HEK293 (cell line): ENCODE measurements around the gene NCAN.

ENCODE experiments used
- CTCF ChIA-PET: fragments of 350-600 bp; formaldehyde crosslinking; extraction: SDS; loops from one replicate; lab custom pipeline; 2021; ENCODE audit warnings: antibody characterized with exemption; lab: Yijun Ruan, JAX
- POLR2A ChIA-PET: fragments of 300-600 bp; formaldehyde crosslinking; extraction: SDS; loops from one replicate; lab custom pipeline; 2020; ENCODE audit warnings: antibody characterized with exemption, inconsistent platforms; lab: Yijun Ruan, JAX
- H3K27ac ChIP-seq: fragments of 200-500 bp; sonication (Bioruptor generic); 2 replicates; pipeline ENCODE4 v1.5.1; 2014; ENCODE audit warnings: low read depth, low read length, control low read depth, inconsistent platforms; ENCODE audit errors: extremely low read depth
- H3K36me3 ChIP-seq, 2 experiments: fragments of 200-500 bp in 1 of 2; sonication (Bioruptor generic) in 1 of 2; 1 replicate in 1 of 2; 2 replicates in 1 of 2; pipeline ENCODE4 v1.5.1; 2014 to 2017; ENCODE audit warnings: inconsistent platforms in 2 of 2, low read length in 2 of 2; ENCODE audit not compliant: control insufficient read depth in 2 of 2, insufficient read depth in 1 of 2
- H3K4me1 ChIP-seq: fragments of 200-500 bp; sonication (Bioruptor generic); 2 replicates; pipeline ENCODE4 v1.5.1; 2014; ENCODE audit warnings: mild to moderate bottlenecking, low read length, inconsistent platforms; ENCODE audit not compliant: control insufficient read depth, insufficient read depth
- H3K4me3 ChIP-seq: 2 replicates; pipeline ENCODE4 v1.5.1; 2011; ENCODE audit warnings: low read depth, mild to moderate bottlenecking, control low read depth, low read length, moderate library complexity
- H3K9me3 ChIP-seq: fragments of 200-500 bp; sonication (Bioruptor generic); 2 replicates; pipeline ENCODE4 v1.5.1; 2014; ENCODE audit warnings: low read depth, low read length, inconsistent platforms; ENCODE audit not compliant: control insufficient read depth, insufficient read depth
- EGR2 ChIP-seq: fragments of 450-650 bp; formaldehyde crosslinking; IDR thresholded peaks from 2 replicates; pipeline ENCODE4 v1.5.1; 2016; ENCODE audit warnings: low read depth, missing biosample characterization, missing genetic modification characterization
- GFI1B ChIP-seq: fragments of 450-650 bp; formaldehyde crosslinking; IDR thresholded peaks from 2 replicates; pipeline ENCODE4 v1.5.1; 2016; ENCODE audit warnings: missing biosample characterization, missing genetic modification characterization
- KLF8 ChIP-seq: fragments of 450-650 bp; formaldehyde crosslinking; IDR thresholded peaks from 2 replicates; pipeline ENCODE4 v1.5.1; 2016; ENCODE audit warnings: missing biosample characterization, missing genetic modification characterization
- PATZ1 ChIP-seq: fragments of 450-650 bp; formaldehyde crosslinking; IDR thresholded peaks from 2 replicates; pipeline ENCODE4 v1.5.1; 2016; ENCODE audit warnings: missing biosample characterization, missing genetic modification characterization
- SCRT2 ChIP-seq: fragments of 450-650 bp; formaldehyde crosslinking; IDR thresholded peaks from 2 replicates; pipeline ENCODE4 v1.5.1; 2016; ENCODE audit warnings: missing biosample characterization, missing genetic modification characterization
- ZFHX2 ChIP-seq: fragments of 450-650 bp; formaldehyde crosslinking; conservative IDR thresholded peaks from 2 replicates; pipeline ENCODE4 v1.5.1; 2016; ENCODE audit warnings: missing biosample characterization, missing genetic modification characterization
- ZNF10 ChIP-seq: fragments of 450-650 bp; formaldehyde crosslinking; IDR thresholded peaks from 2 replicates; pipeline ENCODE4 v1.5.1; 2017; ENCODE audit warnings: missing biosample characterization, missing genetic modification characterization
- ZNF146 ChIP-seq: fragments of 450-650 bp; formaldehyde crosslinking; IDR thresholded peaks from 2 replicates; pipeline ENCODE4 v1.5.1; 2016; ENCODE audit warnings: missing biosample characterization, missing genetic modification characterization
- ZNF2 ChIP-seq: fragments of 450-650 bp; formaldehyde crosslinking; IDR thresholded peaks from 2 replicates; pipeline ENCODE4 v1.5.1; 2016; ENCODE audit warnings: missing biosample characterization, missing genetic modification characterization
- ZNF239 ChIP-seq: fragments of 450-650 bp; formaldehyde crosslinking; IDR thresholded peaks from 2 replicates; pipeline ENCODE4 v1.5.1; 2016; ENCODE audit warnings: missing biosample characterization, missing genetic modification characterization
- ZNF391 ChIP-seq: fragments of 450-650 bp; formaldehyde crosslinking; IDR thresholded peaks from 2 replicates; pipeline ENCODE4 v1.5.1; 2016; ENCODE audit warnings: low read depth, missing biosample characterization, missing genetic modification characterization, borderline replicate concordance
- ZNF449 ChIP-seq: fragments of 450-650 bp; formaldehyde crosslinking; IDR thresholded peaks from 2 replicates; pipeline ENCODE4 v1.5.1; 2017; ENCODE audit warnings: missing biosample characterization, mild to moderate bottlenecking, missing genetic modification characterization, moderate library complexity
- ZNF530 ChIP-seq: fragments of 450-650 bp; formaldehyde crosslinking; IDR thresholded peaks from 2 replicates; pipeline ENCODE4 v1.5.1; 2016; ENCODE audit warnings: low read depth, missing biosample characterization, missing genetic modification characterization
- ZNF558 ChIP-seq: fragments of 450-650 bp; formaldehyde crosslinking; IDR thresholded peaks from 2 replicates; pipeline ENCODE4 v1.5.1; 2016; ENCODE audit warnings: missing biosample characterization, missing genetic modification characterization
- ZNF610 ChIP-seq: fragments of 450-650 bp; formaldehyde crosslinking; IDR thresholded peaks from 2 replicates; pipeline ENCODE4 v1.5.1; 2016; ENCODE audit warnings: missing biosample characterization, missing genetic modification characterization, borderline replicate concordance
- ZNF621 ChIP-seq: fragments of 450-650 bp; formaldehyde crosslinking; IDR thresholded peaks from 2 replicates; pipeline ENCODE4 v1.5.1; 2017; ENCODE audit warnings: missing biosample characterization, missing genetic modification characterization
- ZNF626 ChIP-seq: fragments of 450-650 bp; sonication (Bioruptor Pico); formaldehyde crosslinking; IDR thresholded peaks from 2 replicates; pipeline ENCODE4 v1.5.1; 2018; ENCODE audit warnings: missing biosample characterization, missing genetic modification characterization, inconsistent platforms
- ZNF629 ChIP-seq: fragments of 450-650 bp; formaldehyde crosslinking; IDR thresholded peaks from 2 replicates; pipeline ENCODE4 v1.5.1; 2017; ENCODE audit warnings: missing biosample characterization, missing genetic modification characterization
- ZNF658 ChIP-seq: fragments of 450-650 bp; formaldehyde crosslinking; IDR thresholded peaks from 2 replicates; pipeline ENCODE4; 2016; ENCODE audit warnings: missing biosample characterization, missing genetic modification characterization
- ZNF768 ChIP-seq: fragments of 450-650 bp; formaldehyde crosslinking; IDR thresholded peaks from 2 replicates; pipeline ENCODE4 v1.5.1; 2018; ENCODE audit warnings: missing biosample characterization, mild to moderate bottlenecking, missing genetic modification characterization
- ZNF777 ChIP-seq: fragments of 450-650 bp; formaldehyde crosslinking; IDR thresholded peaks from 2 replicates; pipeline ENCODE4 v1.5.1; 2017; ENCODE audit warnings: missing biosample characterization, missing genetic modification characterization, borderline replicate concordance
- ZNF785 ChIP-seq: fragments of 450-650 bp; formaldehyde crosslinking; IDR thresholded peaks from 2 replicates; pipeline ENCODE4 v1.5.1; 2016; ENCODE audit warnings: missing biosample characterization, missing genetic modification characterization
- ZNF791 ChIP-seq: fragments of 450-650 bp; formaldehyde crosslinking; IDR thresholded peaks from 2 replicates; pipeline ENCODE4 v1.5.1; 2016; ENCODE audit warnings: missing biosample characterization, missing genetic modification characterization
- ZNF843 ChIP-seq: fragments of 450-650 bp; formaldehyde crosslinking; IDR thresholded peaks from 2 replicates; pipeline ENCODE4 v1.5.1; 2016; ENCODE audit warnings: missing biosample characterization, missing genetic modification characterization
- ZSCAN4 ChIP-seq: fragments of 450-650 bp; formaldehyde crosslinking; IDR thresholded peaks from 2 replicates; pipeline ENCODE4 v1.5.1; 2017; ENCODE audit warnings: missing biosample characterization, missing genetic modification characterization
- TF ChIP-seq, protein P1 (sequence below): fragments of 450-650 bp; formaldehyde crosslinking; IDR thresholded peaks from 2 replicates; pipeline ENCODE4 v1.5.1; 2016; ENCODE audit warnings: missing biosample characterization, missing genetic modification characterization
- TF ChIP-seq, protein P2 (sequence below): fragments of 450-650 bp; formaldehyde crosslinking; IDR thresholded peaks from 2 replicates; pipeline ENCODE4 v1.5.1; 2016; ENCODE audit warnings: missing biosample characterization, missing genetic modification characterization

NCAN gene

DNA sequence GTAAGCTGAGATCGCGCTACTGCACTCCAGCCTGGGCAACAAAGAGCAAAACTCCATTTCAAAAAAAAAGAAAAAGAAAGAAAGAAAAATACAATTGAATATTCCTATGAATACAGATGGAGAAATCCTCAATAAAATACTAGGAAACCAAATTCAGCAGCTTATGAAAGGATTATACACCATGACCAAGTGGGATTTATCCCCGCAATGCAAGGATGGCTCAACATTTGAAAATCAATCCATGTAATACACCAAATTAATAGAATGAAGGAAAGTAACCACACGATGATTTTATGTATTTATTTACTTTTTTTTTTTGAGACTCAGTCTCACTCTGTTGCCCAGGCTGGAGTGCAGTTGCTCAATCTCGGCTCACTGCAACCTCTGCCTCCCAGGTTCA is 80.8 kb downstream of the NCAN start (continued):
- TF ChIP-seq SCRT2 (tag by site-specific recombination) (no peak), ZNF629 (no peak)

- H3K9me3 ChIP-seq = no peaks in the 10 kb centered on the region
- no peak overlapping the region for H3K27ac ChIP-seq
- CTCF ChIA-PET = interaction anchor here (0.6 kb wide), 1 partner anchor 120 kb away, joined by 5 read pairs; no protein-coding TSS in a partner anchor
- peaks cover 55 to 75% of the 10 kb centered on the region in 2 experiments for H3K36me3 ChIP-seq
- no peaks in the 10 kb centered on the region for H3K4me1 ChIP-seq
- H3K4me3 ChIP-seq = no peak overlapping the region
- TF ChIP-seq KLF8 (no peak), ZNF239 (tag by site-specific recombination) (no peak), ZNF558 (no peak), ZNF777 (tag by site-specific recombination) (no peak), ZNF146 (tag by site-specific recombination) (no peak), ZNF621 (tag by site-specific recombination) (no peak), ZNF530 (no peak), ZNF785 (tag by site-specific recombination) (no peak), ZNF768 (tag by site-specific recombination) (no peak), ZFHX2 (tag by site-specific recombination) (no peak)
- TF ChIP-seq, protein P1, sequence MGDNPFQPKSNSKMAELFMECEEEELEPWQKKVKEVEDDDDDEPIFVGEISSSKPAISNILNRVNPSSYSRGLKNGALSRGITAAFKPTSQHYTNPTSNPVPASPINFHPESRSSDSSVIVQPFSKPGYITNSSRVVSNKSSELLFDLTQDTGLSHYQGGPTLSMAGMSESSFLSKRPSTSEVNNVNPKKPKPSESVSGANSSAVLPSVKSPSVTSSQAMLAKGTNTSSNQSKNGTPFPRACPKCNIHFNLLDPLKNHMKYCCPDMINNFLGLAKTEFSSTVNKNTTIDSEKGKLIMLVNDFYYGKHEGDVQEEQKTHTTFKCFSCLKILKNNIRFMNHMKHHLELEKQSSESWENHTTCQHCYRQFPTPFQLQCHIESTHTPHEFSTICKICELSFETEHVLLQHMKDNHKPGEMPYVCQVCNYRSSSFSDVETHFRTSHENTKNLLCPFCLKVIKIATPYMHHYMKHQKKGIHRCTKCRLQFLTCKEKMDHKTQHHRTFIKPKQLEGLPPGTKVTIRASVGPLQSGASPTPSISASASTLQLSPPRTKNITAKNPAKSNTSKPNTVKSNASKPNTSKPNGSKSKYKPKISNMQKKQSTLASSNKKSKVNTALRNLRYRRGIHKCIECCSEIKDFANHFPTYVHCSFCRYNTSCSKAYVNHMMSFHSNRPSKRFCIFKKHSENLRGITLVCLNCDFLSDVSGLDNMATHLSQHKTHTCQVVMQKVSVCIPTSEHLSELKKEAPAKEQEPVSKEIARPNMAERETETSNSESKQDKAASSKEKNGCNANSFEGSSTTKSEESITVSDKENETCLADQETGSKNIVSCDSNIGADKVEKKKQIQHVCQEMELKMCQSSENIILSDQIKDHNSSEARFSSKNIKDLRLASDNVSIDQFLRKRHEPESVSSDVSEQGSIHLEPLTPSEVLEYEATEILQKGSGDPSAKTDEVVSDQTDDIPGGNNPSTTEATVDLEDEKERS (tag by site-specific recombination) = no peak
- TF ChIP-seq, protein P2, sequence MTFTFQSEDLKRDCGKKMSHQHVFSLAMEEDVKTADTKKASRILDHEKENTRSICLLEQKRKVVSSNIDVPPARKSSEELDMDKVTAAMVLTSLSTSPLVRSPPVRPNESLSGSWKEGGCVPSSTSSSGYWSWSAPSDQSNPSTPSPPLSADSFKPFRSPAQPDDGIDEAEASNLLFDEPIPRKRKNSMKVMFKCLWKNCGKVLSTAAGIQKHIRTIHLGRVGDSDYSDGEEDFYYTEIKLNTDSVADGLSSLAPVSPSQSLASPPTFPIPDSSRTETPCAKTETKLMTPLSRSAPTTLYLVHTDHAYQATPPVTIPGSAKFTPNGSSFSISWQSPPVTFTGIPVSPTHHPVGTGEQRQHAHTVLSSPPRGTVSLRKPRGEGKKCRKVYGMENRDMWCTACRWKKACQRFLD = no peak
- POLR2A ChIA-PET = no interaction called here
These were observed 83.2 kb downstream of the NCAN start for GRCh38 chr19:19294914-19295313.

DNA sequence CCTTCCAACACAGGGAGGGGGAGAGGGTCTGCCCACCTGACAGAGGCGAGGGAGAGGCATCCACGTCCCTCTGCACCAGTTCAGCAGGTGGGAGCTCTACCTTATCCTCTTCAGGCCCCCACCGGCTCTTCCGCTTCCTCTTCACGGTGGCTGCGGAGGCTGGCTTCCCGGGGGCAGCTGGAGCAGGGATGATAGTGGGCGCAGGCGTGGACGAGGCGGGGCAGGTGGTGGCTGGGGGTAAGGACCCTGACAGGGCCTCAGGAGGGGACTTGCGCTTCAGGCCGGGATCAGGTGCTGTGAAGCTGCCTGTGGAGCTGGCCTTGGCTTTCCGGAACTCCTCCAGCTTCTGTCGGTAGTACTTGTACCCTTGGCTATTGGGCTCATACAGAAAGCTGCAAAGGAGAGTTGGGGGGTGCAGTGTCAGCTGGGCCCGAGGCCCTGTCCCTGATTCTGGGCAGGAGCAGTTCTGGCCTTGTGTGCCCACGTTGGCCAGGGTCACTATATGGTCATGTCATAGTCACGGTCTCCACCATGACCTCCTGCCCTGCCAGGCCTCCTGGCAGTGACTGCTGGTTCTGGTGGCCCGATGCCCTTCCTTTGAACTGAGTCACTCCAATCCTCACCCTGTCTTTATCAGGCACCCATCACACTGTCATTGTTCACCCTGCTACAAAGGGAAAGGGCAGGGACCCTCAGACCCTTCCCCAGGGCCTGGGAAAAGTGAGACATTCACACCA is 85.4 kb downstream of the NCAN start:
- POLR2A ChIA-PET = no interaction called here
- Histone ChIP-seq H3K36me3 (peaks cover 36 to 86% of the 10 kb centered on the region in 2 experiments), H3K9me3 (no peaks in the 10 kb centered on the region), H3K4me1 (no peaks in the 10 kb centered on the region), H3K27ac (no peak overlapping the region), H3K4me3 (no peak overlapping the region)
- CTCF ChIA-PET = no interaction called here
- TF ChIP-seq ZNF658 (tag by site-specific recombination) = no peak
- no peak for TF ChIP-seq ZNF626 (tag by site-specific recombination)
- no peak for TF ChIP-seq ZNF449 (tag by site-specific recombination)
- TF ChIP-seq ZNF391 = no peak
- TF ChIP-seq ZSCAN4 (tag by site-specific recombination) = no peak
- no peak for TF ChIP-seq GFI1B (tag by site-specific recombination)
- TF ChIP-seq ZNF791 (tag by site-specific recombination) = no peak
- TF ChIP-seq ZNF2 (tag by site-specific recombination) = no peak
- no peak for TF ChIP-seq ZNF843 (tag by site-specific recombination)
- no peak for TF ChIP-seq ZNF10 (tag by site-specific recombination)
- no peak for TF ChIP-seq PATZ1 (tag by site-specific recombination)
- TF ChIP-seq ZNF610 = no peak
- no peak for TF ChIP-seq EGR2
